Measurements from ENCODE around the gene CUL3. TPM values are rescaled to one million over a fixed set of nuclear protein-coding genes. Genes with fewer than 3 reads are reported as not detected.

The CUL3 gene
- 60.4 and 71.9 TPM in 2 replicates for total RNA-seq

DNA sequence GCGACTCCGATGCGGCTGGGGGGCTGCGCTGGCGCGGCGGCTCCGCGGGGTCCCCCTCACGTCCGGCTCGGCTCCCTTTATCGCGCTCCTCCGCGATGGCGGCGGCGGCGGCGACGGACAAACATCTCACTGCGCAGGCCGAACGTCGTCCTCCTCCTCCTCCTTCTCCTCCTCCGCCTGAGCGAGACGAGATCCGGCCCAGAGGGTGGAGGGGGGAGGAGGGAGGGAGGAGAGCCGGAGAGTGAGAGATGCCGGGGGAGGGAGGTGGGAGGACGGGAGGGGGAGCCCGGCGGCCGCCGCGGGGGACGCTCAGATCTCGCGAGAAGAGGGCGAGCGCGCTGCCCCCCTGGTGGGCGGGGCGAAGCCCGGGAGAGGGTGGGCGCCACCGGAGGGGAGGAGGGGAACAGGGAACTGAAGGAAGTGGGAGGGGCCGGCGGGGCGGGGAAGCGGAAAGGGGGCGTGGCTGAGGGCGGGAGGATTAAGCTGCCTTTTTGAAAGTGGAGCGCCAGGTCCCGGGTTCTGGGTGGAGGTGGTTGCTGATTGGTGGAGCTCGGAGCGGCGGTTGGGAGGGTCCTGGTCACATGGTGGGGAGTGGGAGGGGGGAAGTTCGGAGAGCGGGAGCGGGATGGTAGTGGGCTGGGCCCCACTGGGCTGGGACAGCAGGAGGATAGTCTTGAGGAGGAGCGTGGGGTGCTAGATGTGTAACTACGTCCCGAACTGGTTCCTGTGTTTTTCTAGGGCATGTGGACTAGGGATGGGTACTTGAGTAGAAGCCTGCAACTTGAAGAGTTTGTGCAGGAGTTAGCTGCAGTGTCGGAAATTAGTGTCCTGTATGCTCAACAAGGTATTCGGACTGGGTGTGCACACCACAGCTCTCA lies at the start of gene CUL3:
Gene CUL3, minus strand, starts transcription at position 153 of the 878 bp plus-strand sequence. CDS start 354 bp downstream, outside the sequence.

Other genes with a start within 250 kb of the CUL3 start
- gene FAM124B, start 183.3 kb downstream of the CUL3 start, total RNA-seq, result 151 and 177 TPM in 2 replicates
- not detected in 2 replicates for gene CCDC195, start 131.0 kb upstream of the CUL3 start, total RNA-seq